Stimulated activated CD8-positive, alpha-beta memory T cell treated with anti-CD3 and anti-CD28 coated beads, Interleukin-4, amount 100 ng/mL, for 1 hour (primary cell): Measurements from ENCODE around the gene ACSM5.

ENCODE experiments used
- DNase-seq, 2 donors: peaks; one replicate each; pipeline ENCODE4 v3.0.0-alpha.2; 2020; ENCODE audit warnings: low read depth in 2 of 2, low spot score in 1 of 2

ACSM5 gene

DNA sequence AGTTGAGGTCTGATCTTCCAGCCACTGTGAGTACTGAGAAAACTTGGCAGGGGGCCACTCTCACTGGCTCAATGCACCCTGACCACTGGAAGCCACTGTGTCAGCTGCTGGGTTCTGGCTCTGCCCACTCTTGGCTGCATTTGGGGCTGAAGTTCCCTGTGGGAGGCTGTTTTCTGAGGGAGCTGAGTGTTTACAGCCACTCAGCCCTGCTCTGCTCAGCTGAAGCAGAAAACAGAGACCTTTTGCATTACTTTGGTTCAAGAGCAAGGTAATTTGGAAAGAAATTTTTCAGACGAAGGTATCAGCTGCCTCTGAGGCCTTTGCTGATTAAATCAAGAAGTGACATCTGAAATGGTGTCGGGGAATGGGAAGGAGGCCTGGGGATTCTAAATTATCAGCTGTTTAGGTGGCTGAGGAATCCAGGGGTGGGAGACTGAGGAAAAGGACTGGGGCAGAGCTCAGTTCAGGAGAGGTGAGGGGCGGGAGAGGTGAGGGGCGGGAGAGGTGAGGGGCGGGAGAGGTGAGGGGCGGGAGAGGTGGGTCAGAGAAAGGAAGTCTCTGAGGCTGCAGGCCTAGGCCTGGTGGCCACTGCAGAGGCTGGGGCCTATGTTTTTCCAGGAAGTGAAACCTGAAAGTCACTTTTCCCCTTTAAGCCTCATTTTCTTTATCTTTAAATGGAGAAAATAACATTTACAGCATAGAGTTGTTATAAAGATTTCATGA lies at the start of gene ACSM5:
ACSM5 (plus strand) TSS at position 137 of the 723 bp plus-strand sequence. CDS start 1,951 bp downstream, outside the sequence.
- no peak for DNase-seq

DNA sequence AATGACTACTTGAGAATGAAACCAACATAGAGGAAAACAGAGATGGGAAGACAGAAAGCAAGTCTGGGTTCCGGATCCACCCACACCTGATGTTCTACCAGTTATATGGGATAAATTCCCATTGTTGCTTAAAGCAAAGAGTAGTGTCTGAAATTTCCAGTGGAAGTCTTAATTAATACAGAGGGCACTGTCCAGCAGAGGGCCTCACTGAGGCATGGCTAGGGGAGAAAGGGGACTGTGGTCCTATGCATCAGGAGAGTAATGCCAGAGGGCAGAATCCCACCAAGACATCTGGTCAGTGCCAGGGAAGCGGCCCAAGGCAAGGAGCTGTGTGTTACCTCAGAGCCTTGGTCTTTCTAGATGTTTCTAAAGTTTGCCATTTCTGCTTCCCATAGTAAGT lies 49.3 kb upstream of the ACSM5 start:
- no peak for DNase-seq

- no peak for DNase-seq
These were observed 46.1 kb upstream of the ACSM5 start for GRCh38 chr16:20363191-20363590.

- DNase-seq, result no peak
These were observed 45.3 kb upstream of the ACSM5 start for GRCh38 chr16:20364051-20364450.

DNA sequence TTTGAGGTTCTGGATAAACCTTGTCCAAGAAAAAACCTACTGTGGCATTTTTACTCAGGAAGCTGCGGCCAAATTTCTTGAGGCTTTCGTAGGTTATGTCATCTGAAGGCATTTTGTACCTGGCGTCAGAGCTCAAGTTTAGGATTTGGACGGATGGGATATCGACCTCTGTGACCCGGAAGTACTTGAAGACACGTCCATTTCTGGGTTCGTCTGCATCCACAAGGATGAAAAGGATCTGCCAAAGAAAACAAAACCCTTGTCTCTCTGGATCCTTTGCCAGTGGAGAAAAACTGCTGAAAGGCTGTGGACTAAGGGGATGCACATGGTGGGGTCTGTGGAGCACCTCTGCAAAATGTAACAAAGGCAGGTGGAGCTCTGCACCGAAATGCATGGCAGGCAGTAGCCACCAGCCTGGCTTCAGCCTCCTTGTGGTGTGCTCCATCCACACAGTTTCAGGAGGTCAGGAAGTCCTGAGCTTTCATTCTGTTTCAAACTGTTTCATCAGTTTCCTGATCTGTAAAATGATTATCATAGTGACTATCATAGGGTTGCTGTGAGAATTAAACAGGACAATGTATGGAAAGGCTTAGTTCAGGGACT lies 39.8 kb upstream of the ACSM5 start:
- DNase-seq, result no peak

DNA sequence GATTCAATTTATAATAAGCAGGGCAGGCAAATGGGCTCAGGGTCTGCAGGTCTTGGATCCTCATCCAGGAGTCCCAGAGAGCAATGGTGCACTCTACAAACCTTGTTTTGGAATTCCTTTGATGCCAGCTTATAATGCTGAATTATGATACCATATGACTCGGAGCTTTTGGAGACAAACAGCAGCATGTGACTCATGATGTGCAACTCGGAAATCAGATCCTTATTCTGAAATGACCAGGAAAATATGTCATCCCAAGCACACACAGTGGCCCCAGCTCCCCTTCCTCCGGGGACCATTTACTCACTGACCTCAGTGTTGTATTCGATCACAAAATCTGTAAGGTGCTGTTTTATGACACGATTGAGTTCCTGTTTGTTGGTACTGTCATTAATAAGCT lies 36.6 kb upstream of the ACSM5 start:
- no peak for DNase-seq

GRCh38 chr16:20377181-20377580 lies 32.2 kb upstream of the ACSM5 start:
- no peak for DNase-seq

- no peak for DNase-seq
These were observed 28.6 kb upstream of the ACSM5 start for GRCh38 chr16:20380782-20381181.

GRCh38 chr16:20382202-20382948 lies 27.0 kb upstream of the ACSM5 start:
- DNase-seq, result no peak

- DNase-seq, result no peak
These were observed 26.0 kb upstream of the ACSM5 start for GRCh38 chr16:20383106-20384029.

GRCh38 chr16:20385844-20386832 lies 23.2 kb upstream of the ACSM5 start:
- DNase-seq, result peak in 1 of 2 donors; percentile 21

DNA sequence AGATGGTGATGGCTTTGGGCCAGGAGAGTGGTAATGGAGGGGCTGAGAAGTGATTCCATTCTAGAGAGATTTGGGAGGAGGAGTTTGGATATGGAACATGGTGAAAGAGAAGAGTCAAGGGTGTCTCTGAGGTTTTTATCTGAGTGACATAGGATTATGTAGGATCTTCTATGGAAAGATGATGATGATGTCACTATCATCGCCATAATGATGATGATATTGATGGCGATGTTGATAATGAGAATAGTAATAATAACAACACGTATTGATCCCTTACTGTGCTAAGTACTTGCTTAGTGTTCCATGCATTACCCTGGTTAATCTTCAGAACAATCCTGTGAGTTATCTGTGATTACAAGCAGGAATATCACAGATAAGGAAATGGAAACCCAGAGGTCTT lies 21.4 kb upstream of the ACSM5 start:
- no peak for DNase-seq

GRCh38 chr16:20388854-20389253 lies 20.5 kb upstream of the ACSM5 start:
- no peak for DNase-seq

DNA sequence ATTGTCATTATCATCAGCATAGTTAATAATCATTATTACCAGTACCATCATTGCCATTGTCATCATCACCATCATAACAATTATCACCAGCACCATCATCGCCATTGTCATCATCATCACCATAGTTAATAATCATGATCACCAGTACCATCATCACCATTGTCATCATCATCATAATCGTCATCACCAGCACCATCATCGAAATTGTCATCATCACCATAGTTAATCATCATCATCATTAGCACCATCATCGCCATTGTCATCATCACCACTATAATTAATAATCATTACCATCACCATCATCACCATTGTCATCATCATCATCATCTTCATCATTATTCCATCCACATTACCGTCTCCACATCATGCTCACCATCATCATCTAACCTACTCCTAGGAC lies 18.3 kb upstream of the ACSM5 start:
- DNase-seq, result no peak

- no peak for DNase-seq
These were observed 15.3 kb upstream of the ACSM5 start for GRCh38 chr16:20393801-20394577.

DNA sequence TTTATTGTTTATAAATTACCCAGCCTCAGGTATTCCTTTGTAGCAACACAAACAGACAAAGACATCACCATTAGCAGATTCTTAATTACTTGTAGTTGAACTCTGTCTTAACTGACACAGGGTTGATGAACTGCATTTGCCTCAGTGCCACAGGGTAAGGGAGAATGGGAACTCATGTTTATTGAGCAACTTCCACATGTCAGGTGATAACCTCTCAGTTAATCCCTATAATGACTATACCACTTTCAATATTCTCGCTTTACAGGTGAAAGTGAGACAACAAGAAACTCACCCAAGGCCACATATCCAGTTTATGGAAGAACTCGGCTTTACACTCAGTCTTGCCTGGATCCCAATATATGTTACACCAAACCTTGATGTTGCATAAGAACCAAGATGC lies 13.4 kb upstream of the ACSM5 start:
- no peak for DNase-seq

DNA sequence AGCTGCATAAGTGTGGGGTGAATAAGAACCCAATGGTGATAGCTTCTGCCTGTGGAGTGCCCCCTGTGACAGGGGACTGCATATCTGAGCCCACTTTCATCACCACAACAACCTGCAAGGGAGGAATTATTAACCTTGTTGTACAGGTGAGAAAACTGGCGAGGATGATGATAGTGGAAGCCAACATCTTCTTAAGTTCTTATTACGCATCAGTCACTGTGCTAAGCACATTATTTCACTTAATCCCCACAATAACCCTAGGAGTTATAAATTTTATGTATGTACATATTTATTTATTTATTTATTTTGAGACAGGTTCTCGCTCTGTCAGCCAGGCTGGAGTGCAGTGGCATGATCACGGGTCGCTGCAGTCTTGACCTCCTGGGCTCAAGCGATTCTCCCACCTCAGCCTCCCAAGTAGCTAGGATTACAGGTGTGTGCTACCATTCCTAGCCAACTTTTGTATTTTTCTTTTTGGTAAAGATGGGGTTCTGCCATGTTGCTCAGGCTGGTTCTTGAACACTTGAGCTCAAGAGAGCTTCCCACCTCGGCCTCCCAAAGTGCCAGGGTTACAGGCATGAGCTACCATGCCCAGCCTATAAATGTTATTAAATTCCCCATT lies 12.4 kb upstream of the ACSM5 start:
- DNase-seq, result no peak

- DNase-seq, result no peak
These were observed 11.8 kb upstream of the ACSM5 start for GRCh38 chr16:20397468-20398074.
